GM10266 (cell line): ENCODE measurements around the gene MYH7.

Experiments
- DNase-seq: peaks from one replicate; pipeline ENCODE4 v3.0.0; 2012; ENCODE audit errors: extremely low spot score
- CTCF ChIP-seq: IDR thresholded peaks from 2 replicates; pipeline ENCODE4 v1.5.1; 2012; ENCODE audit warnings: mild to moderate bottlenecking, low read depth; ENCODE audit not compliant: control insufficient read depth, insufficient read depth; ENCODE audit errors: missing control alignments

Gene MYH7

GRCh38 chr14:23407516-23408306, 27.7 kb downstream of the MYH7 start, which contains the start of gene MYH6:
Gene MYH6 (minus strand): TSS chr14:23408273. CDS start chr14:23407223, 1,050 bp downstream.
- no peak for TF ChIP-seq CTCF

GRCh38 chr14:23406725-23407355, 28.6 kb downstream of the MYH7 start:
- TF ChIP-seq CTCF: no peak
- no peak for DNase-seq

More at GRCh38 chr14:23407516-23408306, 27.7 kb downstream of the MYH7 start, which contains the start of gene MYH6:
- DNase-seq: no peak

- TF ChIP-seq CTCF: no peak
- no peak for DNase-seq
These were observed 29.2 kb downstream of the MYH7 start for GRCh38 chr14:23406244-23406643.

GRCh38 chr14:23405516-23406025, 29.9 kb downstream of the MYH7 start:
- no peak for TF ChIP-seq CTCF
- no peak for DNase-seq

- DNase-seq: no peak
- no peak for TF ChIP-seq CTCF
These were observed 30.4 kb downstream of the MYH7 start for GRCh38 chr14:23405096-23405495.

- DNase-seq: no peak
- no peak for TF ChIP-seq CTCF
These were observed 31.0 kb downstream of the MYH7 start for GRCh38 chr14:23404331-23404900.
